ENCODE results near the gene P2RX2.

GRCh38 chr12:132604151-132604618 lies 14.4 kb upstream of the P2RX2 start:
- TF ChIP-seq CTCF (IDR thresholded peaks at IDR 0.05) = no peak
- TF ChIP-seq POLR2A (IDR thresholded peaks at IDR 0.05) = no peak
